IMR-90 (cell line): Measurements from ENCODE around the gene RAD21L1. TPM values are rescaled to one million over a fixed set of nuclear protein-coding genes. Genes with fewer than 3 reads are reported as not detected.

ENCODE experiments used
- ATAC-seq: fragments of 200-7000 bp; cut with Tn5 transposase; 2 replicates; pipeline ENCODE4 v1.9.1; 2020; ENCODE audit warnings: low read depth, mild to moderate bottlenecking, moderate library complexity
- BruUV-seq: library from RNA; stranded (reverse); fragments of 400-500 nt; replicated peaks from 2 replicates; lab custom pipeline; 2021; lab: Mats Ljungman, UMichigan
- CTCF ChIA-PET: fragments of 300-600 bp; formaldehyde crosslinking; extraction: SDS; loops from one replicate; lab custom pipeline; 2021; ENCODE audit warnings: antibody characterized with exemption; lab: Yijun Ruan, JAX
- POLR2A ChIA-PET: fragments of 300-600 bp; sonication (Branson Sonifier 250); formaldehyde crosslinking; loops from one replicate; lab custom pipeline; 2022; ENCODE audit warnings: antibody characterized with exemption; ENCODE audit not compliant: unreplicated experiment; lab: Charles Lee
- DNase-seq: peaks from one replicate; pipeline ENCODE4 v3.0.0; 2013
- H2AFZ ChIP-seq: replicated peaks from 2 replicates; pipeline ENCODE3; 2013; ENCODE audit warnings: low read length, mild to moderate bottlenecking; ENCODE audit not compliant: poor library complexity
- H2AK5ac ChIP-seq: 2 replicates; pipeline ENCODE4 v1.6.1; 2013; ENCODE audit warnings: low read depth, low read length, inconsistent platforms
- H2AK9ac ChIP-seq: replicated peaks from 2 replicates; pipeline ENCODE3; 2013; ENCODE audit warnings: mild to moderate bottlenecking, low read depth, low read length, moderate library complexity; ENCODE audit not compliant: poor library complexity
- H2BK120ac ChIP-seq: 2 replicates; pipeline ENCODE4 v1.6.1; 2013; ENCODE audit warnings: low read depth, low read length, inconsistent platforms
- H2BK15ac ChIP-seq: 3 replicates; pipeline ENCODE4 v1.6.1; 2013; ENCODE audit warnings: low read depth, low read length, inconsistent platforms
- H2BK20ac ChIP-seq: 2 replicates; pipeline ENCODE4 v1.6.1; 2013; ENCODE audit warnings: low read depth, mild to moderate bottlenecking, inconsistent platforms, low read length, moderate library complexity
- H2BK5ac ChIP-seq: 2 replicates; pipeline ENCODE4 v1.6.1; 2013; ENCODE audit warnings: mild to moderate bottlenecking, low read depth, low read length, inconsistent platforms; ENCODE audit not compliant: poor library complexity, severe bottlenecking
- H3K14ac ChIP-seq: replicated peaks from 2 replicates; pipeline ENCODE4 v1.6.1; 2013; ENCODE audit warnings: low read depth, low read length, inconsistent platforms
- H3K18ac ChIP-seq: 2 replicates; pipeline ENCODE4 v1.6.1; 2013; ENCODE audit warnings: low read depth, low read length, control low read depth
- H3K23ac ChIP-seq: 2 replicates; pipeline ENCODE4 v1.6.1; 2013; ENCODE audit warnings: low read depth, low read length, inconsistent platforms
- H3K27ac ChIP-seq: 2 replicates; pipeline ENCODE4 v1.5.1; 2013; ENCODE audit warnings: mild to moderate bottlenecking, control low read depth, low read length; ENCODE audit not compliant: insufficient read depth
- H3K27me3 ChIP-seq: 2 replicates; pipeline ENCODE4 v1.6.1; 2013; ENCODE audit warnings: low read length; ENCODE audit not compliant: control insufficient read depth, insufficient read depth
- H3K36me3 ChIP-seq: 2 replicates; pipeline ENCODE4 v1.6.1; 2013; ENCODE audit warnings: low read length, mixed read lengths; ENCODE audit not compliant: control insufficient read depth, insufficient read depth
- H3K4ac ChIP-seq: 2 replicates; pipeline ENCODE4 v1.6.1; 2013; ENCODE audit warnings: low read depth, low read length, inconsistent platforms
- H3K4me1 ChIP-seq: 2 replicates; pipeline ENCODE4 v1.6.1; 2013; ENCODE audit warnings: low read length, mixed read lengths; ENCODE audit not compliant: control insufficient read depth, insufficient read depth
- H3K4me2 ChIP-seq: 2 replicates; pipeline ENCODE4 v1.6.1; 2013; ENCODE audit warnings: low read depth, mild to moderate bottlenecking, control low read depth, low read length, moderate library complexity
- H3K4me3 ChIP-seq: 2 replicates; pipeline ENCODE4 v1.5.1; 2013; ENCODE audit warnings: low read depth, mild to moderate bottlenecking, control low read depth, low read length, moderate library complexity; ENCODE audit not compliant: insufficient read depth
- H3K56ac ChIP-seq: 2 replicates; pipeline ENCODE4 v1.6.1; 2013; ENCODE audit warnings: low read length, inconsistent platforms; ENCODE audit not compliant: insufficient read depth; ENCODE audit errors: extremely low read depth
- H3K79me1 ChIP-seq, 2 experiments: 2 replicates each; pipeline ENCODE4 v1.6.1; 2013; ENCODE audit warnings: low read length in 2 of 2, inconsistent platforms in 1 of 2, low read depth in 1 of 2
- H3K9ac ChIP-seq: 2 replicates; pipeline ENCODE4 v1.6.1; 2013; ENCODE audit warnings: low read depth, low read length, control low read depth
- H3K9me1 ChIP-seq: 2 replicates; pipeline ENCODE4 v1.6.1; 2013; ENCODE audit warnings: low read length, inconsistent platforms; ENCODE audit not compliant: insufficient read depth
- H3K9me3 ChIP-seq: 2 replicates; pipeline ENCODE4 v1.6.1; 2013; ENCODE audit warnings: low read length; ENCODE audit not compliant: control insufficient read depth, insufficient read depth
- H4K20me1 ChIP-seq: 2 replicates; pipeline ENCODE4 v1.6.1; 2013; ENCODE audit warnings: low read length, inconsistent platforms; ENCODE audit not compliant: insufficient read depth
- H4K5ac ChIP-seq: 2 replicates; pipeline ENCODE4 v1.6.1; 2013; ENCODE audit warnings: mild to moderate bottlenecking, low read depth, low read length, control low read depth
- H4K8ac ChIP-seq, 2 experiments: 2 replicates each; pipeline ENCODE4 v1.6.1; 2013; ENCODE audit warnings: low read depth in 2 of 2, low read length in 2 of 2, control low read depth in 1 of 2, inconsistent platforms in 1 of 2
- H4K91ac ChIP-seq: 2 replicates; pipeline ENCODE4 v1.6.1; 2013; ENCODE audit warnings: low read depth, low read length, inconsistent platforms; ENCODE audit not compliant: insufficient read depth
- BHLHE40 ChIP-seq: fragments of 150-350 bp; IDR thresholded peaks from 2 replicates; pipeline ENCODE4 v1.6.1; 2016; ENCODE audit warnings: mild to moderate bottlenecking, low read depth, low read length
- CEBPB ChIP-seq: IDR thresholded peaks from 2 replicates; pipeline ENCODE4 v1.6.1; 2012; ENCODE audit warnings: low read depth, low read length, improper control_type of control experiment
- CHD1 ChIP-seq: IDR thresholded peaks from 2 replicates; pipeline ENCODE4 v1.6.1; 2012; ENCODE audit warnings: low read depth, low read length, improper control_type of control experiment
- FOS ChIP-seq: fragments of 150-350 bp; IDR thresholded peaks from 2 replicates; pipeline ENCODE4 v1.6.1; 2016; ENCODE audit warnings: low read depth, low read length
- MAFK ChIP-seq: IDR thresholded peaks from 2 replicates; pipeline ENCODE4 v1.6.1; 2012; ENCODE audit warnings: low read depth, low read length, improper control_type of control experiment
- MAZ ChIP-seq: IDR thresholded peaks from 2 replicates; pipeline ENCODE4 v1.6.1; 2012; ENCODE audit warnings: low read depth, mild to moderate bottlenecking, low read length, improper control_type of control experiment, moderate library complexity, borderline replicate concordance
- MXI1 ChIP-seq: IDR thresholded peaks from 2 replicates; pipeline ENCODE4 v1.6.1; 2012; ENCODE audit warnings: low read depth, mild to moderate bottlenecking, low read length, moderate library complexity, borderline replicate concordance
- NFE2L2 ChIP-seq: fragments of 150-350 bp; IDR thresholded peaks from 2 replicates; pipeline ENCODE4 v1.6.1; 2016; ENCODE audit warnings: low read depth, mild to moderate bottlenecking, low read length
- POLR2A ChIP-seq: IDR thresholded peaks from 2 replicates; pipeline ENCODE4 v1.6.1; 2012; ENCODE audit warnings: mild to moderate bottlenecking, low read depth, low read length
- RCOR1 ChIP-seq: IDR thresholded peaks from 2 replicates; pipeline ENCODE4 v1.6.1; 2012; ENCODE audit warnings: mild to moderate bottlenecking, low read length, improper control_type of control experiment; ENCODE audit not compliant: insufficient replicate concordance
- RFX5 ChIP-seq: IDR thresholded peaks from 2 replicates; pipeline ENCODE4 v1.8.0; 2012; ENCODE audit warnings: low read depth, mild to moderate bottlenecking, low read length, moderate library complexity
- SMC3 ChIP-seq: fragments of 150-350 bp; IDR thresholded peaks from 2 replicates; pipeline ENCODE4 v1.6.1; 2016; ENCODE audit warnings: low read depth, mild to moderate bottlenecking, antibody characterized with exemption, low read length, moderate library complexity
- USF2 ChIP-seq: fragments of 150-350 bp; IDR thresholded peaks from 2 replicates; pipeline ENCODE4 v1.6.1; 2017; ENCODE audit warnings: mild to moderate bottlenecking, antibody characterized with exemption, low read length, low read depth
- WGBS, 2 experiments: methylation state at CpG; one replicate each; pipeline versions ENCODE4 v1.1.5 to v1.1.7; 2013; ENCODE audit warnings: missing lambda C conversion rate in 2 of 2; ENCODE audit not compliant: insufficient read length in 1 of 2; ENCODE audit errors: extremely low coverage in 2 of 2; 5-methylcytosine and 5-hydroxymethylcytosine counted together
- dilution Hi-C: fragments of 300-500 bp; cut with HindIII; formaldehyde crosslinking; loops from one replicate; pipeline ENCODE4 v1.14.3; 2018; ENCODE audit warnings: low sequenced_read_pairs; ENCODE audit not compliant: unreplicated experiment
- in situ Hi-C: fragments of 300-500 bp; cut with MboI; formaldehyde crosslinking; loops from 3 replicates; pipeline ENCODE4 v1.14.3; 2019; ENCODE audit warnings: low sequenced_read_pairs, inconsistent platforms, mixed read lengths
- intact Hi-C: fragments of 100-400 bp; cut with micrococcal nuclease; formaldehyde crosslinking; loops from 2 replicates; pipeline ENCODE4 v1.10.0; 2022
- polyA plus RNA-seq, 3 experiments: library from polyadenylated mRNA; depleted of rRNA; stranded (reverse); fragments of >200 nt; gene quantifications; 2 replicates each; pipeline ENCODE4 v1.2.3, GENCODE V29; 2012; ENCODE audit warnings: low replicate concordance in 1 of 3
- total RNA-seq: library from RNA; depleted of rRNA; stranded (reverse); fragments of >200 nt; gene quantifications from 2 replicates; pipeline ENCODE4 v1.2.3, GENCODE V29; 2012
- TF ChIP-seq, protein P1 (sequence below): fragments of 150-350 bp; IDR thresholded peaks from 2 replicates; pipeline ENCODE4 v1.6.1; 2016; ENCODE audit warnings: low read depth, mild to moderate bottlenecking, low read length, moderate library complexity, borderline replicate concordance
- TF ChIP-seq, protein P2 (sequence below): conservative IDR thresholded peaks from 2 replicates; pipeline ENCODE4 v1.5.1; 2012; ENCODE audit warnings: mild to moderate bottlenecking, low read depth, low read length, improper control_type of control experiment

Gene RAD21L1
- total and polyA plus RNA-seq, 2 of the 4 experiments (the other 2 are of a cell fraction), result not detected

DNA sequence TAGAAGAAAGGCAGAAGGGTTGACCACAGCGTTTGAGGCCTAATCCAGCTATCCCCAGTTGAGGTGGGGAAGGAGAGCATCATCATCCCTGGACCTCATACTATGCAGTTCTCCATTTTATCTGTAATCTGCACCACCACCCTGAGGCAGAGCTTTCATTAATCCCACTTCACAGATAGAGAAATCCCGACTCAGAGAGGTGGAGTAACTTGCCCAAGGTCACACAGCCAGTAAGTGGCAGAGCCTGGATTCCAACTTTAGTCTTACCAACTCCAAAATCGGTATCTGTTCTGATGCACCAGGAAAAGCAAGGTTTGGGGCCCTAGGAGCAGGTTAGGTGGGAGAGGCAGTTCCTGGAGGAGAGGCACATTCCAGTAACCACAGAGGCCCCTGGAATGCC, 47.7 kb upstream of the RAD21L1 start:
- intact Hi-C loops (no loop called here), in situ Hi-C loops (no loop called here), dilution Hi-C loops (no loop called here)
- Histone ChIP-seq H3K9me3 (no peaks in the 10 kb centered on the region), H3K36me3 (peaks cover 2% of the 10 kb centered on the region; the same call in 1 of the 2 replicates), H3K23ac (no peak overlapping the region), H4K8ac (no peak overlapping the region), H2AFZ (no peak overlapping the region), H2AK9ac (no peak overlapping the region), H3K9me1 (peaks cover 9% of the 10 kb centered on the region; the same call in 1 of the 2 replicates), H3K18ac (no peak overlapping the region), H4K5ac (no peak overlapping the region), H2BK5ac (no peak overlapping the region), H2BK120ac (no peak overlapping the region), H3K4ac (no peak overlapping the region), H2BK20ac (no peak overlapping the region), H3K14ac (no peak overlapping the region), H2AK5ac (no peak overlapping the region), H4K91ac (no peak overlapping the region), H2BK15ac (no peak overlapping the region), H3K4me1 (no peaks in the 10 kb centered on the region), H3K4me2 (no peak overlapping the region), H3K56ac (no peak overlapping the region), H3K9ac (no peak overlapping the region), H3K27me3 (peaks cover 8% of the 10 kb centered on the region; the same call in 1 of the 2 replicates), H3K79me1 (no peaks in the 10 kb centered on the region), H3K27ac (no peak overlapping the region), H4K20me1 (no peaks in the 10 kb centered on the region), H3K4me3 (no peak overlapping the region)
- TF ChIP-seq CHD1 (no peak), POLR2A (no peak), MXI1 (no peak), SMC3 (no peak), MAZ (no peak), FOS (no peak), USF2 (no peak), CEBPB (no peak), BHLHE40 (no peak), MAFK (no peak), RFX5 (no peak), RCOR1 (no peak), NFE2L2 (no peak)
- TF ChIP-seq, protein P1, sequence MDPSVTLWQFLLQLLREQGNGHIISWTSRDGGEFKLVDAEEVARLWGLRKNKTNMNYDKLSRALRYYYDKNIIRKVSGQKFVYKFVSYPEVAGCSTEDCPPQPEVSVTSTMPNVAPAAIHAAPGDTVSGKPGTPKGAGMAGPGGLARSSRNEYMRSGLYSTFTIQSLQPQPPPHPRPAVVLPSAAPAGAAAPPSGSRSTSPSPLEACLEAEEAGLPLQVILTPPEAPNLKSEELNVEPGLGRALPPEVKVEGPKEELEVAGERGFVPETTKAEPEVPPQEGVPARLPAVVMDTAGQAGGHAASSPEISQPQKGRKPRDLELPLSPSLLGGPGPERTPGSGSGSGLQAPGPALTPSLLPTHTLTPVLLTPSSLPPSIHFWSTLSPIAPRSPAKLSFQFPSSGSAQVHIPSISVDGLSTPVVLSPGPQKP, result no peak
- TF ChIP-seq, protein P2, sequence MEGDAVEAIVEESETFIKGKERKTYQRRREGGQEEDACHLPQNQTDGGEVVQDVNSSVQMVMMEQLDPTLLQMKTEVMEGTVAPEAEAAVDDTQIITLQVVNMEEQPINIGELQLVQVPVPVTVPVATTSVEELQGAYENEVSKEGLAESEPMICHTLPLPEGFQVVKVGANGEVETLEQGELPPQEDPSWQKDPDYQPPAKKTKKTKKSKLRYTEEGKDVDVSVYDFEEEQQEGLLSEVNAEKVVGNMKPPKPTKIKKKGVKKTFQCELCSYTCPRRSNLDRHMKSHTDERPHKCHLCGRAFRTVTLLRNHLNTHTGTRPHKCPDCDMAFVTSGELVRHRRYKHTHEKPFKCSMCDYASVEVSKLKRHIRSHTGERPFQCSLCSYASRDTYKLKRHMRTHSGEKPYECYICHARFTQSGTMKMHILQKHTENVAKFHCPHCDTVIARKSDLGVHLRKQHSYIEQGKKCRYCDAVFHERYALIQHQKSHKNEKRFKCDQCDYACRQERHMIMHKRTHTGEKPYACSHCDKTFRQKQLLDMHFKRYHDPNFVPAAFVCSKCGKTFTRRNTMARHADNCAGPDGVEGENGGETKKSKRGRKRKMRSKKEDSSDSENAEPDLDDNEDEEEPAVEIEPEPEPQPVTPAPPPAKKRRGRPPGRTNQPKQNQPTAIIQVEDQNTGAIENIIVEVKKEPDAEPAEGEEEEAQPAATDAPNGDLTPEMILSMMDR, result no peak
- ATAC-seq (no peak), DNase-seq (no peak)
- ChIA-PET POLR2A (no interaction called here), CTCF (no interaction called here)
- WGBS, 2 experiments, result no CpG with 5 or more reads among the region's 3 CpGs
- BruUV-seq, result no TSS peak
